ENCODE results near the gene KCNK2. TPM values are rescaled to one million over a fixed set of nuclear protein-coding genes. Genes with fewer than 3 reads are reported as not detected.

The KCNK2 gene
- total RNA-seq: not detected

GRCh38 chr1:215082532-215083382, at the start of gene KCNK2:
Gene KCNK2 (plus strand): TSS chr1:215082737. CDS start chr1:215083386, 649 bp downstream.
- ChIA-PET CTCF (no interaction called here), POLR2A (no interaction called here)

- ChIA-PET CTCF (no interaction called here), POLR2A (no interaction called here)
Observed at GRCh38 chr1:215032911-215033526, 49.5 kb upstream of the KCNK2 start.

GRCh38 chr1:215040190-215040589, 42.3 kb upstream of the KCNK2 start:
- CTCF ChIA-PET: no interaction called here

GRCh38 chr1:215043401-215043800, 39.1 kb upstream of the KCNK2 start:
- CTCF ChIA-PET: no interaction called here
- POLR2A ChIA-PET: no interaction called here

More at GRCh38 chr1:215040190-215040589, 42.3 kb upstream of the KCNK2 start:
- POLR2A ChIA-PET: no interaction called here

GRCh38 chr1:215044151-215044550, 38.4 kb upstream of the KCNK2 start:
- ChIA-PET POLR2A (no interaction called here), CTCF (no interaction called here)

- CTCF ChIA-PET: no interaction called here
- POLR2A ChIA-PET: no interaction called here
Observed at GRCh38 chr1:215045698-215046308, 36.7 kb upstream of the KCNK2 start.

- POLR2A ChIA-PET: no interaction called here
- CTCF ChIA-PET: no interaction called here
Observed at GRCh38 chr1:215052256-215053015, 30.1 kb upstream of the KCNK2 start.

GRCh38 chr1:215054266-215054665, 28.3 kb upstream of the KCNK2 start:
- POLR2A ChIA-PET: no interaction called here
- CTCF ChIA-PET: no interaction called here

- ChIA-PET POLR2A (no interaction called here), CTCF (no interaction called here)
Observed at GRCh38 chr1:215055281-215055935, 27.1 kb upstream of the KCNK2 start.

GRCh38 chr1:215056584-215056983, 26.0 kb upstream of the KCNK2 start:
- ChIA-PET POLR2A (no interaction called here), CTCF (no interaction called here)

- POLR2A ChIA-PET: no interaction called here
Observed at GRCh38 chr1:215059947-215060346, 22.6 kb upstream of the KCNK2 start.

GRCh38 chr1:215064327-215064726, 18.2 kb upstream of the KCNK2 start:
- CTCF ChIA-PET: no interaction called here
- POLR2A ChIA-PET: no interaction called here

More at GRCh38 chr1:215059947-215060346, 22.6 kb upstream of the KCNK2 start:
- CTCF ChIA-PET: no interaction called here

- POLR2A ChIA-PET: no interaction called here
- CTCF ChIA-PET: no interaction called here
Observed at GRCh38 chr1:215071078-215071477, 11.5 kb upstream of the KCNK2 start.

- ChIA-PET CTCF (no interaction called here), POLR2A (no interaction called here)
Observed at GRCh38 chr1:215076322-215076721, 6.2 kb upstream of the KCNK2 start.

- POLR2A ChIA-PET: no interaction called here
- CTCF ChIA-PET: no interaction called here
Observed at GRCh38 chr1:215079456-215079855, 3.1 kb upstream of the KCNK2 start.

GRCh38 chr1:215081661-215082531, 641 bp upstream of the KCNK2 start:
- ChIA-PET POLR2A (no interaction called here), CTCF (no interaction called here)

- POLR2A ChIA-PET: no interaction called here
- CTCF ChIA-PET: no interaction called here
Observed at GRCh38 chr1:215083383-215083961, 935 bp downstream of the KCNK2 start.

GRCh38 chr1:215084621-215085020, 2.1 kb downstream of the KCNK2 start:
- CTCF ChIA-PET: no interaction called here
- POLR2A ChIA-PET: no interaction called here

GRCh38 chr1:215087603-215088002, 5.1 kb downstream of the KCNK2 start:
- ChIA-PET CTCF (no interaction called here), POLR2A (no interaction called here)
